Measurements from ENCODE around the gene MRGPRE. TPM values are rescaled to one million over a fixed set of nuclear protein-coding genes. Genes with fewer than 3 reads are reported as not detected.

Gene MRGPRE
- total and polyA plus RNA-seq, 7 donors = not detected

GRCh38 chr11:3195251-3196160 is 36.7 kb downstream of the MRGPRE start:
- no peak for TF ChIP-seq CTCF (IDR thresholded peaks at IDR 0.05)
- DNase-seq (peak in 1 of 2 donors; percentile 59), ATAC-seq (peak in 3 of 4 donors; percentile 28 to 53 (median 37))
- 60 to 68% (median 66%) methylated on average over 22 of the region's 22 CpGs for WGBS, 3 donors
- no peaks in the 10 kb centered on the region for H3K36me3 ChIP-seq (ENCODE audit: insufficient read depth in 1 of 2, low read depth in 1 of 2)
- H3K4me1 ChIP-seq = no peaks in the 10 kb centered on the region
- intact Hi-C loops (cut with DNase I) = no loop called here
- peaks cover 0 to 5% (median 4%) of the 10 kb centered on the region in 3 donors for H3K27me3 ChIP-seq (ENCODE audit: insufficient read depth in 3 of 3, low read length in 2 of 3)
- H3K9me3 ChIP-seq = no peaks in the 10 kb centered on the region
- no peak overlapping the region for H3K4me3 ChIP-seq
- H3K27ac ChIP-seq = no peak overlapping the region

- DNase-seq (no peak), ATAC-seq (no peak)
- TF ChIP-seq CTCF (IDR thresholded peaks at IDR 0.05) = no peak
- Histone ChIP-seq H3K36me3 (ENCODE audit: insufficient read depth in 1 of 2, low read depth in 1 of 2) (no peaks in the 10 kb centered on the region), H3K27ac (no peak overlapping the region), H3K9me3 (no peaks in the 10 kb centered on the region), H3K4me3 (no peak overlapping the region), H3K4me1 (no peaks in the 10 kb centered on the region), H3K27me3 (ENCODE audit: insufficient read depth in 3 of 3, low read length in 2 of 3) (peaks cover 0 to 1% (median 0%) of the 10 kb centered on the region in 3 donors)
- WGBS, 3 donors = 71 to 82% (median 77%) methylated on average over 12 of the region's 12 CpGs
- intact Hi-C loops (cut with DNase I) = no loop called here
Observed at GRCh38 chr11:3194016-3194816, 38.0 kb downstream of the MRGPRE start.

- H3K36me3 ChIP-seq (ENCODE audit: insufficient read depth in 1 of 2, low read depth in 1 of 2) = no peaks in the 10 kb centered on the region
- ATAC-seq (no peak), DNase-seq (peak in 1 of 2 donors; percentile 31)
- no peaks in the 10 kb centered on the region for H3K9me3 ChIP-seq
- H3K4me1 ChIP-seq = no peaks in the 10 kb centered on the region
- no peak overlapping the region for H3K27ac ChIP-seq
- H3K4me3 ChIP-seq = no peak overlapping the region
- 84 to 90% (median 88%) methylated on average over 19 of the region's 19 CpGs for WGBS, 3 donors
- no peaks in the 10 kb centered on the region for H3K27me3 ChIP-seq (ENCODE audit: insufficient read depth in 3 of 3, low read length in 2 of 3)
- no peak for TF ChIP-seq CTCF (IDR thresholded peaks at IDR 0.05)
- intact Hi-C loops (cut with DNase I) = no loop called here
Observed at GRCh38 chr11:3193373-3194015, 38.7 kb downstream of the MRGPRE start.

- Histone ChIP-seq H3K27ac (no peak overlapping the region), H3K4me3 (no peak overlapping the region), H3K36me3 (ENCODE audit: insufficient read depth in 1 of 2, low read depth in 1 of 2) (no peaks in the 10 kb centered on the region), H3K27me3 (ENCODE audit: insufficient read depth in 3 of 3, low read length in 2 of 3) (no peaks in the 10 kb centered on the region), H3K4me1 (no peaks in the 10 kb centered on the region), H3K9me3 (no peaks in the 10 kb centered on the region)
- TF ChIP-seq CTCF (IDR thresholded peaks at IDR 0.05) = no peak
- intact Hi-C loops (cut with DNase I) = no loop called here
- WGBS, 3 donors = 86 to 88% (median 87%) methylated on average over 12 to 14 of the region's 14 CpGs
- ATAC-seq (no peak), DNase-seq (peak in 1 of 2 donors; percentile 53)
Observed at GRCh38 chr11:3192511-3193372, 39.5 kb downstream of the MRGPRE start.
